CD4-positive, alpha-beta T cell treated with Interleukin-12 subunit alpha and Interleukin-12 subunit beta, for 1 hour (primary cell): ENCODE data around the gene ILF2.
A peak's percentile ranks its signal among the peaks of the same experiment; 100 is the strongest.
"Not testable (repeated sequence)": the region's sequence is repeated elsewhere in the genome, so short reads cannot be mapped to it uniquely, and the experiment has no call there.

Experiments
- DNase-seq: peaks from one replicate; pipeline ENCODE4 v3.0.0-alpha.2; 2020

Gene ILF2

DNA sequence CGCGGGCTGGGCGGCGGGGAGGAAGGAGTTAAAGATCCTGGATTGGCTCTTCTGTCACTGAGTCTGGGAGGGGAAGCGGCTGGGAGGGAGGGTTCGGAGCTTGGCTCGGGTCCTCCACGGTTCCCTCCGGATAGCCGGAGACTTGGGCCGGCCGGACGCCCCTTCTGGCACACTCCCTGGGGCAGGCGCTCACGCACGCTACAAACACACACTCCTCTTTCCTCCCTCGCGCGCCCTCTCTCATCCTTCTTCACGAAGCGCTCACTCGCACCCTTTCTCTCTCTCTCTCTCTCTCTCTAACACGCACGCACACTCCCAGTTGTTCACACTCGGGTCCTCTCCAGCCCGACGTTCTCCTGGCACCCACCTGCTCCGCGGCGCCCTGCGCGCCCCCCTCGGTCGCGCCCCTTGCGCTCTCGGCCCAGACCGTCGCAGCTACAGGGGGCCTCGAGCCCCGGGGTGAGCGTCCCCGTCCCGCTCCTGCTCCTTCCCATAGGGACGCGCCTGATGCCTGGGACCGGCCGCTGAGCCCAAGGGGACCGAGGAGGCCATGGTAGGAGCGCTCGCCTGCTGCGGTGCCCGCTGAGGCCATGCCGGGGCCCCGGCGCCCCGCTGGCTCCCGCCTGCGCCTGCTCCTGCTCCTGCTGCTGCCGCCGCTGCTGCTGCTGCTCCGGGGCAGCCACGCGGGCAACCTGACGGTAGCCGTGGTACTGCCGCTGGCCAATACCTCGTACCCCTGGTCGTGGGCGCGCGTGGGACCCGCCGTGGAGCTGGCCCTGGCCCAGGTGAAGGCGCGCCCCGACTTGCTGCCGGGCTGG, 7.9 kb upstream of the ILF2 start, which contains the start of gene NPR1:
NPR1 (plus strand) TSS at position 170 of the 818 bp plus-strand sequence; CDS start at position 591, 421 bp downstream.
- peak; percentile 24 for DNase-seq

GRCh38 chr1:153677718-153678518, 7.1 kb upstream of the ILF2 start:
- peak; percentile 59 for DNase-seq

GRCh38 chr1:153673511-153673910, 2.7 kb upstream of the ILF2 start:
- DNase-seq, result no peak

GRCh38 chr1:153671628-153672353, 998 bp upstream of the ILF2 start:
- peak; percentile 64 for DNase-seq

- DNase-seq, result no peak
Measured at GRCh38 chr1:153670257-153670858, 435 bp downstream of the ILF2 start.

GRCh38 chr1:153669606-153670005, 1.2 kb downstream of the ILF2 start:
- DNase-seq, result no peak

DNA sequence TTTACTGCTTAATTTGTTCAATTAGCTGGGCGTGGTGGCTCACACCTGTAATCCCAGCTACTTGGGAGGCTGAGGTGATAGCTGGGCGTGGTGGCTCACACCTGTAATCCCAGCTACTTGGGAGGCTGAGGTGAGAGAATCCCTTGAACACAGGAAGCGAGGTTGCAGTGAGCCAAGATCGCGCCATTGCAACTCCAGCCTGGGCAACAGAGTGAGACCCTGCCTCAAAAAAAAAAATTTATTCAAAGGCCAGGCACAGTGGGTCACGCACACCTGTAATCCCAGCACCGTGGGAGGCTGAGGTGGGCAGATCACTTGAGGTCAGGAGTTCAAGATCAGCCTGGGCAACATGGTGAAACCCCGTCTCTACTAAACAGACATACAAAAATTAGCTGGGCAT, 2.1 kb downstream of the ILF2 start:
- not testable (repeated sequence) for DNase-seq

GRCh38 chr1:153667439-153667838, 3.4 kb downstream of the ILF2 start:
- no peak for DNase-seq

GRCh38 chr1:153663211-153663610, 7.6 kb downstream of the ILF2 start:
- DNase-seq, result no peak

- DNase-seq, result no peak
Measured at GRCh38 chr1:153662269-153662668, 8.5 kb downstream of the ILF2 start.

DNA sequence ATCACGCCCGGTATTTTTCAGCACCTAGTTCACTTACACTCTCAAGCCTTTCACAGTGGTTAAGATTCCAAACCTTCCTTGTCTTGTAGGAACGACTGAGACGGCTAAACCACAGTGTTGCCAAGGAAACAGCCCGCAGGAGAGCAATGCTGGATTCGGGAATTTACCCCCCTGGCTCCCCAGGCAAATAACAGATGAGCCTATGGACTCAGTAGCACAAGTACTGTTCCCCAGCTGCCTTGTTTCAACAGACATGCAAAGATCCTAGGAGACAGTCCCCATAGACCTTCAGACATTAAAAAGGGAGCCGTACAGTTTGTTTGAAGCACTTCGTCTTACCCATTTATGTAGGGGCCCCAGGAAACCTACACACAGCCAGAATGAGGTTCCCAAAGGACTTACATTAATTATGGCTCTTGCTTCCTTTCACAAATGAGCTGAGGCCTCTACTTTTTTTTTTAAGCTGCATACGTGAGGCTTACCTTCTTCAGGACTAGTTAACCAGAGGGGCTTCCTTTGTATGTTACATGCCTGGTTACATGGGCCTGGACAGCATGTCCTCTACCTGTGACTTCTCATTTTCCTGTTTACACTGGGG, 9.6 kb downstream of the ILF2 start:
- DNase-seq, result no peak

GRCh38 chr1:153659656-153660055, 11.1 kb downstream of the ILF2 start:
- DNase-seq, result no peak

DNA sequence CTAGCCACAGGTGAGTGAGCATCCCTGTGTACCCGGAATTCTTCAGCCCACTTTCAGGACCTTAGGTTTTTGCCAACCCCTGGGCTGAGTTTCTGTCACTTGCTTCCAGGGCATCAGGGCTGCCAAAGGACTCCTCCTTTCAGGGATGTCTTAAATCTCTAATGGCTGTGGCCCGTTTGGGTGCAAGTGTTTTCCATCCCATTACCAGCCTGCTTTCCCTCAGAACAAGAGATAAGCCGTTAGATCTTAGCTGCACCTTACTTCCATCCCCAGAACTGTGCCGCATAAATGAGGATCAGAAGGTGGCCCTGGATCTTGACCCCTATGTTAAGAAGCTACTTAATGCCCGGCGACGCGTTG, 11.6 kb downstream of the ILF2 start:
- no peak for DNase-seq

DNA sequence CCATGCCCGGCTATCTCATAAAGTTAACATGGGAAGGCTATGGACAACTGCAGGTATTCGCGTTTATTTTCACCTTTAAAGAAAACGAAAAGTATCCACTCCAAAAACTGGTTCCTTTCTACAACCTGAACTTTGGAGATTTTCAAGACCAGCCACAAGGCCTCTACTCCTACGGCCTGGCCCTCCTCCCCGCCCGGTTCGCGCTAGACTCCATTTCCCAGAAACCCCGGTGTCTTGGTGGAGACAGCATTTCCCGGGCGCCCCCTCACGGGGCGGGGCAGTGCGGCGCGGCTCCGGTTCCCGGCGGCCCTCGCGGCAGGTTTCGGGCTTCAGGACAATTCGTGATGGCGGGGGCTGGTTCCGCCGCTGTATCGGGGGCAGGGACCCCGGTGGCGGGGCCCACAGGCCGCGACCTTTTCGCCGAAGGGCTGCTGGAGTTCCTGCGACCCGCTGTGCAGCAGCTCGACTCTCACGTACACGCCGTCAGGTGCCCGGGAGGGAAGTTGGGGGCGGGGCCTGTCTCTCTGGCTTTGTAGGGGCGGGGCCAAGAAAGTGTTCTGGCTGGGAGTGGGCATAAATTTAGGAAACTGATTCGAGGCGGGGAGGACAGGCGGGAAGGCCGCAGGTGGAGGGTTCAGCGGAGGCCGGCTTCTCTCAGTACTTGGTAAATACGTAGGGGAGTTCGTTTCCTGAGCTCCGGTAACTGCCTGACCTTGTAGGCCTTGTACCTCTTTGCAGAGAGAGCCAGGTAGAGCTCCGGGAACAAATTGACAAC, 12.2 kb downstream of the ILF2 start, which contains the start of gene SNAPIN:
SNAPIN (plus strand) TSS at position 304 of the 775 bp plus-strand sequence; CDS start at position 345, 41 bp downstream.
- DNase-seq, result peak; percentile 90

DNA sequence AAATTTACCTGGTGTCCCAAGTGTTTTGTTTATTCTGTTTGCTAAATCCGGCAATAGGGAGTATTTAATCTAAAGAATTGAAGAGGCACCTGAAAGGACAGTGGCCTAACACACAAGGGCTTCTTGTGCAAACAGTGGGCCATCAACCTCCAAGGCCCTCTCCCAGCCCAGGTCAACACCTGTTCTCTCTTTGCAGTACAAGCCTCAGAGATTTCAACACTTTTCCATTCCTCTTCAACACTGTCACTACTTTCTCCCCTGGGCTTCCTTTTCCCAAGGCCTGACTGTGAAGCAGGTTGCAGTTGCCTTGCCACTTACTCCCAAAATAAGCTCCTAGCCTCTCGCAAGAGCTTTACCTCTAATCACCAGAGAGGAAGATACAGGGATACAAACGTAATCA, 15.5 kb downstream of the ILF2 start:
- DNase-seq, result no peak

GRCh38 chr1:153652805-153653500, 17.8 kb downstream of the ILF2 start:
- DNase-seq, result no peak

DNA sequence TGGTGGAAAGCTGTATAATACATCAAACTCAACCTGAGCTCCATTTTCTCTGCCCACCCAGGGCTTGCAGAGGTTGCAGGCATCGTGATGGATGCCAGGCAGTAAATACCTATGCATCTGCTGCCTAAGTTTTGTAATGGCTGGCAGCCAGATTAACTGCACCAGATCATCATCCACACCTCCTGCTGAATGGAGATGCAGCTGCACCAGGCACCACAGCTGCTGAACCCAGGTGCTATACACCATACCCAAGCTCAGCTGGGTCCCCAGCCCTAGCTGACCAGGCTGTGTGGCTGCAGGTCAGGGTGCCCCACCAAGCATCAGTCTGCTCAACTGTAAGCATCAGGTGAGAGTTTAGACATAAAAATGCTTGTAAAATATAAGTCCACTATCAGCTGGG, 19.0 kb downstream of the ILF2 start:
- DNase-seq, result no peak

- no peak for DNase-seq
Measured at GRCh38 chr1:153649863-153650235, 20.9 kb downstream of the ILF2 start.

DNA sequence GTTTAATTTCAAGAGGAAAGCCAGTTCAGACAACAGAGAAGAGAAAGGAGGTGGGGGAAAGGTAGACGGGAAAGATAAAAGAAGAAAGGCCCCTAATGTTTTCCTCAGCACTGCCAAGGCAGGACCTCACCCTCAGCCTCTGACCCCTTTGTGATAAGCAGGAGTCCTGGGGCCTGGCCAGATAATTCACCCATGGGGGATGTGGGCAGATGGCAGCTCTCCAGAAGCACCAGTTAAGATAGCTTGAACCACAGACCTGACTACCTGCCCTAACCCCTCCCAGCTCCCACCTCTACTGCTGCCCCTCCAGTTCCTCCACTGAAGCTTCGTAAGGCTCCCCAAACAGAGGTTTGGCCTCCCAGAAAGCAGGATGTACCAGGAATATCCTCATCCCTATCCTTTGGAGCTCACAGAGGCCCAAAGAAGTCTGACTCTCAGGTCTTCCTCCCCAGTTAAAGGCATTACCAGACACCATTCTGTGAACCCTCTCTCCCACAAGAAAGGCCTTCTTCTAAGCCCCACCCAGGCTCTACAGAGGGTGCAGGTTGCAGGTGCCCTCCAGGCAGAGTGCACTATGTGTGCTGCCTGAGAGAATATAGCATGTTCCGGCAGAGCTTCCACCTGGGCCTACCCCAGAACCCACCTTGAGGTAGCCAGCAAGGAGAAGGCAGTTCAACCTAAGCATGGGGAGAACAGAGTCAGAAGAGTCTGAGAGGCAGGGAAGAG, 21.5 kb downstream of the ILF2 start:
- DNase-seq, result peak; percentile 19

DNA sequence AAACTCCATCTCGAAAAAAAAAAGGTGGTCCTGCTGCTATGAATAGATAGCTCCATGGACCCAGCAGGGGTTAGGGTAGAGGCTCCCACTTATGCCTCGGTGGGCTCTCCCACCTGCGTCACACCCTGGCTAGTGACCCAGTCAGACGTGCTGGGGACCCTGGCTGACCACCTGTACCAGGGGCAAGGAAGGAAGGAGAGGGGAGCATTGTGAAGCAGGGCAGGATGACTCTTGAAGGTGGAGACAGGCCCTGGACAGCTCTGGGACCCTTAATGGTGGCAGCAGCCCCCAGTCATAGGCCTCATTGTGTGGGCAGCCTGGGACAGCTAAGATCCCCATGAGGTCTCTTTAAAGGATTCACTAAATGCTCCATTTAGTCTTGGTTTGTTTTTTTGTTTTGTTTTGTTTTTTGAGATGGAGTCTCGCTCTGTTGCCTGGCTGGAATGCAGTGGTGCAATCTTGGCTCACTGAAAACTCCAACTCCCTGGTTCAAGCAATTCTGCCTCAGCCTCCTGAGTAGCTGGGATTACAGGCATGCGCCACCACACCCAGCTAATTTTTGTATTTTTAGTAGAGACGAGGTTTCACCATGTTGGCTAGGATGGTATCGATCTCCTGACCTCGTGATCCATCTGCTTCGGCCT, 22.7 kb downstream of the ILF2 start:
- no peak for DNase-seq
